GM13976 (cell line): ENCODE results near the gene KLK8.
"Not testable (repeated sequence)": the region's sequence is repeated elsewhere in the genome, so short reads cannot be mapped to it uniquely, and the experiment has no call there.

Source experiments
- DNase-seq: peaks from one replicate; pipeline ENCODE4 v3.0.0; 2012; ENCODE audit warnings: low spot score
- in situ Hi-C: fragments of 300-500 bp; cut with MboI; formaldehyde crosslinking; loops from one replicate; pipeline ENCODE4 v1.12.0; 2022; ENCODE audit warnings: low sequenced_read_pairs, mixed read lengths, inconsistent platforms; ENCODE audit not compliant: unreplicated experiment
- TF ChIP-seq, protein P1 (sequence below): IDR thresholded peaks from 2 replicates; pipeline ENCODE4 v1.5.1; 2012; ENCODE audit warnings: borderline replicate concordance, mild to moderate bottlenecking; ENCODE audit not compliant: insufficient read depth; ENCODE audit errors: extremely low read depth, missing control alignments, control extremely low read depth

The KLK8 gene

DNA sequence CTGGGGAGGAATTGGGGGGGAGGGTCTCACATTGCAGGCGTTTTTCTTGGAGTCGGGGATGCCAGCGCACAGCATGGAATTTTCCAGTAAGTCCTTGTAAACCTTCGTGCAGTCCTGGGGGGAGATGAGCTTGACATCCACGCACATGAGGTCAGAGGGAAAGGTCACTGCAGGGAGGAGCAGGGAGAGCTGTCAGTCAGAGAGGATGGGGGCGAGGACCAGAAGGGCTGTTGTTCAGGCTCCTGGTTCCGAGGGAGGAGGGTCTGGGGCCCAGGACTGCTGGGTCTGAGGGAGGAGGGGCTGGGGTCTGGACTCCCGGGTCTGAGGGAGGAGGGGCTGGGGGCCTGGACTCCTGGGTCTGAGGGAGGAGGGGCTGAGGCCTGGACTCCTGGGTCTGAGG lies 21.6 kb downstream of the KLK8 start:
- in situ Hi-C loops = no loop called here

DNA sequence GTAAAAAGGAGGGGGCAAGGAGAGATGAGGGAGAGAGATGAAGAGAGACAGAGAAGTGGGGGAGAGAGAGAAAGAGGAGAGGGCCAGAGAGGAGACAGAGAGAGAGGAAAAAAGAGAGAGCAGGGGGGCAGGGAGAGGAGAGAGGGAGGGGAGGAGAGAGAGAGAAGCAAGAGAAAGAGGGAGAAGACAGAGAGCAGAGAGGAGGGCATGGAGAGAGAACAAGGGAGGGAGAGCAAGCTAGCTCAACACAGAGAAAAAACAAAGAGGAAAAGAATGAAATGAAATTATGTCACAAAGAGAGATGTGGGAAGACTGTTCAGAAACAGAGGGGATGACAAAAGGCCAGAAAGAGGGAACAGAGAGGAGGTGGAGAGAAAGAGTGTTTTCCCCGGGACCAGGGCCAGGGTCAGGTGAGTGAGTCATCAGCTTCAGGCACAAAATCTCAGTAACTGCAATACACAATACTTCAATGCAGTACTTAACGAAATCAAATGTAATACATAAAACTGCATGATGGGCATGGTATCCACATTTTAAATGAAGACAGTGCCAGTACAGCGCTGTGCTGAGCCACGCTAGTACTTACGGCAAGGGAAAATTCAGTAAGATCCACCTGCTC lies 22.5 kb downstream of the KLK8 start:
- in situ Hi-C loops = no loop called here
- TF ChIP-seq, protein P1, sequence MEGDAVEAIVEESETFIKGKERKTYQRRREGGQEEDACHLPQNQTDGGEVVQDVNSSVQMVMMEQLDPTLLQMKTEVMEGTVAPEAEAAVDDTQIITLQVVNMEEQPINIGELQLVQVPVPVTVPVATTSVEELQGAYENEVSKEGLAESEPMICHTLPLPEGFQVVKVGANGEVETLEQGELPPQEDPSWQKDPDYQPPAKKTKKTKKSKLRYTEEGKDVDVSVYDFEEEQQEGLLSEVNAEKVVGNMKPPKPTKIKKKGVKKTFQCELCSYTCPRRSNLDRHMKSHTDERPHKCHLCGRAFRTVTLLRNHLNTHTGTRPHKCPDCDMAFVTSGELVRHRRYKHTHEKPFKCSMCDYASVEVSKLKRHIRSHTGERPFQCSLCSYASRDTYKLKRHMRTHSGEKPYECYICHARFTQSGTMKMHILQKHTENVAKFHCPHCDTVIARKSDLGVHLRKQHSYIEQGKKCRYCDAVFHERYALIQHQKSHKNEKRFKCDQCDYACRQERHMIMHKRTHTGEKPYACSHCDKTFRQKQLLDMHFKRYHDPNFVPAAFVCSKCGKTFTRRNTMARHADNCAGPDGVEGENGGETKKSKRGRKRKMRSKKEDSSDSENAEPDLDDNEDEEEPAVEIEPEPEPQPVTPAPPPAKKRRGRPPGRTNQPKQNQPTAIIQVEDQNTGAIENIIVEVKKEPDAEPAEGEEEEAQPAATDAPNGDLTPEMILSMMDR = no peak
- no peak for DNase-seq

More for the DNA sequence above, 21.6 kb downstream of the KLK8 start:
- TF ChIP-seq, protein P1 = no peak
- DNase-seq = no peak

DNA sequence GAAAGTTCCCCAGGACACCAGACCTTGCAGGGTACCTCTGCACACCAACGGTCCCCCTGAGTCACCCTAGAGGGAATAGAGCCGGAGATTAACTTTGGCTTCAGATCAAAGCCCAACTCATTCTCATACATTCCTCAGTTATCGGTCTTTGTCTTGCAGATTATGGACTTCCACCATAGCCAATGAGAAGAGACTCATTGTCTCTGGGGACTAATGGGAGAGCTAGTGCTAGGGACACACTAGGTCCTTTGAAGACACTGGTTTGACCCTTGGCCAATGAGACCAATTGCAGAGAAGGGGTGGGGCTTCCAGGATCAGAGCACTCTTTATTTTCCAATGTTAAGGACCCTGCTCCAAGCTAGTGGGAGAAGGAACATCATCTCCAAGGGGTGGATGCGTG lies 23.8 kb downstream of the KLK8 start:
- DNase-seq = no peak
- in situ Hi-C loops = no loop called here
- TF ChIP-seq, protein P1 = no peak

DNA sequence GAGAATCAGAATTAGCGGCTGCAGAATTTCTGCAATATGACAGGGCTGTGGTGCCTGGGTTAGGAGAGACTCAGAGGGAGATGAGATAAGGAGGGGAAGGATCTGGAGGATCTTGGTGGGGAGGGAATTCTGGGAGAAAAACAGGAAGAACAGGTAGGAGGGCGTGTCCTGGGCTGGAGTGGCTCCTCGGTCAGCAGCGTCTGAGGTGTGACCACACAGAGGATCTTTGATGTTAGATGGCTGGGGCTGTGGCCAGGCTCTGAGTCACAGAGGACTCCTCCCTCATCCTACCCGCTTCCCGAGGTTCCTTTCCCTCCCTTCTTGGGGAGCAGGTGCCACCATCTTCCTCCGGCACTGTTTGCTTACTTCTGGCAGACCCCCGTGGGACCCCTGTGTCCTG lies 25.6 kb downstream of the KLK8 start:
- in situ Hi-C loops = no loop called here
- TF ChIP-seq, protein P1 = no peak
- DNase-seq = no peak

DNA sequence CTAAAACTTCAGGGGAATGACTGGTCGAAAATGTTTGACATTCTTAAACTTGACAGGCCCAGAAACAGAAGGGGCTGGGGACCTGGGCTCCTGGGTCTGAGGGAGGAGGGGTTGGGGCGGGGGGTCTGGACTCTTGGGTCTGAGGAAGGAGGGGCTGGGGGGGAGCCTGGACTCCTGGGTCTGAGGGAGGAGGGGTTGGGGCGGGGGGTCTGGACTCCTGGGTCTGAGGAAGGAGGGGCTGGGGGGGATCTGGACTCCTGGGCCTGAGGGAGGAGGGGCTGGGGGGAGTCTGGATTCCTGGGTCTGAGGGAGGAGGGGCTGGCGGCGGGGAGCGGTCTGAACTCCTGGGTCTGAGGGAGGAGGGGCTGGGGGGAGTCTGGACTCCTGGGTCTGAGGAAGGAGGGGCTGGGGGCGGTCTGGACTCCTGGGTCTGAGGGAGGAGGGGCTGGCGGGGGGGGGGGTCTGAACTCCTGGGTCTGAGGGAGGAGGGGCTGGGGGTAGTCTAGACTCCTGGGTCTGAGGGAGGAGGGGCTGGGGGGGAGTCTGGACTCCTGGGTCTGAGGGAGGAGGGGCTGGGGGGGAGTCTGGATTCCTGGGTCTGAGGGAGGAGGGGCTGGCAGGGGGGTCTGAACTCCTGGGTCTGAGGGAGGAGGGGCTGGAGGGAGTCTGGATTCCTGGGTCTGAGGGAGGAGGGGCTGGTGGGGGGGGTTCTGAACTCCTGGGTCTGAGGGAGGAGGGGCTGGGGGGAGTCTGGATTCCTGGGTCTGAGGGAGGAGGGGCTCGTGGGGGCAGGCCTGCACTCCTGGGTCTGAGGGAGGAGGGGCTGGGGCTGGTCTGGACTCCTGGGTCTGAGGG lies 26.5 kb downstream of the KLK8 start:
- in situ Hi-C loops = no loop called here
- no peak for DNase-seq
- TF ChIP-seq, protein P1 = no peak

DNA sequence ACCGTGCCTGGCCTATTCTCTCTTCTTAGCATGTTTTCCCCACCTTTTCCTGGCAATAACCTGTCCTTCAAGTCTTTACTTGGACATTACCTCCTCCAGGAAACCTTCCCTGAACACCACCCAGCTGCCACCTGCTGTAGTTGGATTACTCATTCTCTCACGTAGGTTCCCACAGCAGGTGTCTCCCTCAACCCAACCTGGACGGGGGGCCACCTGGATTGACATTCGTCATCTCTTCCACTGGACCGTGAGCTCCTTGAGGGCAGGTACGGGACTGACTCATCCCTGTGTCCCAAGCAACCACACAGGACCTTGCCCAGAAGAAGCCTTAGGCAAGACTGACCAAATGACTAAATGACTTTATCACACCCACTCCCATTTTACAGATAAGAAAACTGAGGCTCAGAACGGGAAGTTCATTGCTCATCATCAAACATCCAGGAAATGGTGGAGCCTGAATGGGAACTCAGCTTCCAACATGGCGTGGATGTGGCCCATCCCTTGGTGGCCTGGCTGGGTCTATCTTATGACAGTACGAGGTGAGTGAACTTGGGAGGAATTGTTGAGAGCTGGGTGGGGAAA lies 28.5 kb downstream of the KLK8 start:
- in situ Hi-C loops = no loop called here
- no peak for DNase-seq
- TF ChIP-seq, protein P1 = no peak

DNA sequence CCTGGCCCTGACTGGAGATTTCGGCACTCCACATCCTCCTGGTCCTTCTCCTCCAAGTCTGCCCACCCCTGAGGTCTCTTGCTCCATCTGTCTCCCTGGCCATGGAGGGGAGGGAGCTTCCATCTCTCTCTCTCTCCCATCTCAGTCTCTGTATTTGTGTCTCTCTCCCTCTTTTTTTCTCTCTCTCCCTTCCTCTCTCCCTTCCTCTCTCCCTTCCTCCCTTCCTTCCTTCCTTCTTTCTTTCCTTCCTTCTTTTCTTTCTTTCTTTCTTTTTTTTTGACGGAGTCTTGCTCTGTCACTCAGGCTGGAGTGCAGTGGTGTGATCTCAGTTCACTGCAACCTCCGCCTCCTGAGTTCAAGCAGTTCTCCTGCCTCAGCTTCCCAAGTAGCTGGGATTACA lies 31.6 kb downstream of the KLK8 start:
- DNase-seq, in situ Hi-C loops: not testable (repeated sequence)
